CD4-positive, alpha-beta T cell treated with Interleukin-4 for 1 hour (primary cell): Measurements from ENCODE around the gene FOXS1.
"Not testable (repeated sequence)": the region's sequence is repeated elsewhere in the genome, so short reads cannot be mapped to it uniquely, and the experiment has no call there.

Experiments used
- DNase-seq, 2 donors: peaks; one replicate each; pipeline ENCODE4 v3.0.0-alpha.2; 2020 to 2022

FOXS1 gene

GRCh38 chr20:31820228-31820627 is 25.2 kb downstream of the FOXS1 start:
- no peak for DNase-seq

- DNase-seq = no peak
These were observed 26.2 kb downstream of the FOXS1 start, which contains the start of gene MYLK2 for GRCh38 chr20:31819083-31819784. TSS of gene MYLK2 (plus strand) at chr20:31819356. CDS start at chr20:31819581, 225 bp downstream.

- no peak for DNase-seq
These were observed 27.0 kb downstream of the FOXS1 start for GRCh38 chr20:31818376-31818908.

GRCh38 chr20:31817461-31817860 is 27.9 kb downstream of the FOXS1 start:
- DNase-seq = no peak

GRCh38 chr20:31816221-31816620 is 29.2 kb downstream of the FOXS1 start:
- DNase-seq = no peak

GRCh38 chr20:31815408-31816188 is 29.8 kb downstream of the FOXS1 start:
- no peak for DNase-seq

GRCh38 chr20:31814142-31814541 is 31.3 kb downstream of the FOXS1 start:
- DNase-seq = not testable (repeated sequence)

- DNase-seq = no peak
These were observed 31.8 kb downstream of the FOXS1 start for GRCh38 chr20:31813611-31814010.

- no peak for DNase-seq
These were observed 33.3 kb downstream of the FOXS1 start for GRCh38 chr20:31811796-31812728.

- DNase-seq = no peak
These were observed 34.2 kb downstream of the FOXS1 start for GRCh38 chr20:31811198-31811597.

GRCh38 chr20:31809661-31810060 is 35.7 kb downstream of the FOXS1 start:
- DNase-seq = no peak

- DNase-seq = no peak
These were observed 36.9 kb downstream of the FOXS1 start for GRCh38 chr20:31808481-31808880.

- no peak for DNase-seq
These were observed 38.6 kb downstream of the FOXS1 start for GRCh38 chr20:31806564-31807355.

GRCh38 chr20:31803552-31804291 is 41.7 kb downstream of the FOXS1 start:
- DNase-seq = no peak

- no peak for DNase-seq
These were observed 43.9 kb downstream of the FOXS1 start for GRCh38 chr20:31801508-31801907.

- no peak for DNase-seq
These were observed 48.0 kb downstream of the FOXS1 start for GRCh38 chr20:31797364-31797763.
